ENCODE data around the gene HSPE1.
"Not testable (repeated sequence)": the region's sequence is repeated elsewhere in the genome, so short reads cannot be mapped to it uniquely, and the experiment has no call there.

HSPE1 gene

GRCh38 chr2:197498937-197499593 is 1.1 kb upstream of the HSPE1 start:
- peak; percentile 35 for DNase-seq

GRCh38 chr2:197500503-197501131 is 438 bp downstream of the HSPE1 start:
- no peak for DNase-seq

GRCh38 chr2:197502201-197502600 is 2.0 kb downstream of the HSPE1 start:
- no peak for DNase-seq

- DNase-seq: no peak
These were observed 2.5 kb downstream of the HSPE1 start for GRCh38 chr2:197502685-197503084.

- DNase-seq: no peak
These were observed 3.8 kb downstream of the HSPE1 start for GRCh38 chr2:197504000-197504399.

GRCh38 chr2:197504512-197504911 is 4.3 kb downstream of the HSPE1 start:
- DNase-seq: no peak

- DNase-seq: no peak
These were observed 6.5 kb downstream of the HSPE1 start for GRCh38 chr2:197506658-197507057.

- no peak for DNase-seq
These were observed 13.7 kb downstream of the HSPE1 start for GRCh38 chr2:197513915-197514314.

GRCh38 chr2:197514754-197515153 is 14.6 kb downstream of the HSPE1 start:
- peak; percentile 1 for DNase-seq

GRCh38 chr2:197515315-197515738 is 15.1 kb downstream of the HSPE1 start:
- DNase-seq: peak; percentile 4

- DNase-seq: peak; percentile 93
These were observed 15.7 kb downstream of the HSPE1 start, which contains the start of gene MOB4 for GRCh38 chr2:197515739-197516392. MOB4 (plus strand) TSS chr2:197516066; CDS start chr2:197516087, 21 bp downstream.

GRCh38 chr2:197516393-197516761 is 16.2 kb downstream of the HSPE1 start:
- DNase-seq: peak; percentile 2

GRCh38 chr2:197517150-197517549 is 17.0 kb downstream of the HSPE1 start:
- no peak for DNase-seq

GRCh38 chr2:197538412-197538811 is 38.2 kb downstream of the HSPE1 start:
- no peak for DNase-seq

GRCh38 chr2:197539734-197540133 is 39.6 kb downstream of the HSPE1 start:
- no peak for DNase-seq

- no peak for DNase-seq
These were observed 43.0 kb downstream of the HSPE1 start for GRCh38 chr2:197543206-197543605.

GRCh38 chr2:197547163-197547900 is 47.2 kb downstream of the HSPE1 start:
- DNase-seq: no peak

GRCh38 chr2:197548582-197548981 is 48.4 kb downstream of the HSPE1 start:
- no peak for DNase-seq

GRCh38 chr2:197551260-197551659 is 51.1 kb downstream of the HSPE1 start:
- not testable (repeated sequence) for DNase-seq

Data from DMS153 (cell line).